Tibial artery (tissue), 4 donors: ENCODE measurements around the gene ESF1.

Experiments used
- DNase-seq, 2 donors: peaks; one replicate each; pipeline ENCODE4 v3.0.0-alpha.2; 2019
- H3K27ac ChIP-seq, 2 donors: fragments of 200-600 bp; sonication (generic) in 1 of 2; 1 replicate in 1 of 2; 2 replicates in 1 of 2; pipeline ENCODE4 v1.5.1; 2018 to 2019; ENCODE audit warnings: mild to moderate bottlenecking in 1 of 2
- H3K27me3 ChIP-seq, 2 donors: fragments of 200-600 bp; sonication (generic) in 1 of 2; one replicate each; pipeline versions ENCODE4 v1.5.1 to v1.6.0; 2016 to 2019
- H3K36me3 ChIP-seq, 3 donors: fragments of 200-600 bp; sonication (generic) in 2 of 3; one replicate each; pipeline ENCODE4 v1.5.1; 2016 to 2019; ENCODE audit warnings: mild to moderate bottlenecking in 2 of 3
- H3K4me1 ChIP-seq, 4 donors: fragments of 200-600 bp; sonication (generic) in 2 of 4; 1 replicate in 3 of 4; 2 replicates in 1 of 4; pipeline ENCODE4 v1.5.1; 2016 to 2019
- H3K4me3 ChIP-seq, 2 donors: fragments of 200-600 bp; sonication (generic) in 1 of 2; 1 replicate in 1 of 2; 2 replicates in 1 of 2; pipeline ENCODE4 v1.5.1; 2018 to 2019; ENCODE audit warnings: mild to moderate bottlenecking in 2 of 2
- H3K9me3 ChIP-seq, 3 donors: fragments of 200-600 bp; sonication (generic) in 1 of 3; one replicate each; pipeline ENCODE4 v1.5.1; 2016 to 2019
- intact Hi-C: fragments of 100-400 bp; cut with DNase I; formaldehyde crosslinking; loops from one replicate; pipeline ENCODE4 v1.15.0; 2023; ENCODE audit warnings: low total_unique reads
- TF ChIP-seq, protein P1 (sequence below), 2 experiments: fragments of 200-600 bp in 1 of 2; fragments of 450-650 bp in 1 of 2; IDR thresholded peaks; one replicate each; pipeline ENCODE4 v1.5.1; 2017 to 2019; ENCODE audit warnings: antibody characterized with exemption in 2 of 2, mild to moderate bottlenecking in 1 of 2, moderate library complexity in 1 of 2

ESF1 gene

DNA sequence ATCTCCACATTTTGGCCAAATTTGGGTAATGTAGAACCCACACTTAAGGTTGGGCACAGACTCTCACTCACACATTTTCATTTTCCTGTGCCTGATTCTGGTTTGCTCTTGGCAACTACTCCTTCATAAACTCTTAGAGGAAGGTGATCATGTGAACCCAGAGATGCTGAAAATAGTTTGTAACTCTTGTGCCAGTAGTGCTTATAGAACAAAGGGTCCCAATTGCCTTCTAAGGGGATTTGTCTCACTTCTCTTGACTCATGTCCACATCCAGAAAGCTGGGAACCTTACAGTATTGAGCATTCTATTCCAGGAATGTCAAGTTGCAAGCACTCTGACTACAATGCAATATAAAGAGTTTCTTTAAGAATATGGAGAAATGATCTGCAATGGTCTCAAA is 84.0 kb downstream of the ESF1 start:
- peak overlapping the region; percentile 55 to 57 for H3K27ac ChIP-seq
- no peaks in the 10 kb centered on the region for H3K27me3 ChIP-seq
- intact Hi-C loops: no loop called here
- no peaks in the 10 kb centered on the region for H3K9me3 ChIP-seq
- H3K36me3 ChIP-seq: no peaks in the 10 kb centered on the region
- no peak for DNase-seq
- TF ChIP-seq, protein P1, sequence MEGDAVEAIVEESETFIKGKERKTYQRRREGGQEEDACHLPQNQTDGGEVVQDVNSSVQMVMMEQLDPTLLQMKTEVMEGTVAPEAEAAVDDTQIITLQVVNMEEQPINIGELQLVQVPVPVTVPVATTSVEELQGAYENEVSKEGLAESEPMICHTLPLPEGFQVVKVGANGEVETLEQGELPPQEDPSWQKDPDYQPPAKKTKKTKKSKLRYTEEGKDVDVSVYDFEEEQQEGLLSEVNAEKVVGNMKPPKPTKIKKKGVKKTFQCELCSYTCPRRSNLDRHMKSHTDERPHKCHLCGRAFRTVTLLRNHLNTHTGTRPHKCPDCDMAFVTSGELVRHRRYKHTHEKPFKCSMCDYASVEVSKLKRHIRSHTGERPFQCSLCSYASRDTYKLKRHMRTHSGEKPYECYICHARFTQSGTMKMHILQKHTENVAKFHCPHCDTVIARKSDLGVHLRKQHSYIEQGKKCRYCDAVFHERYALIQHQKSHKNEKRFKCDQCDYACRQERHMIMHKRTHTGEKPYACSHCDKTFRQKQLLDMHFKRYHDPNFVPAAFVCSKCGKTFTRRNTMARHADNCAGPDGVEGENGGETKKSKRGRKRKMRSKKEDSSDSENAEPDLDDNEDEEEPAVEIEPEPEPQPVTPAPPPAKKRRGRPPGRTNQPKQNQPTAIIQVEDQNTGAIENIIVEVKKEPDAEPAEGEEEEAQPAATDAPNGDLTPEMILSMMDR (IDR thresholded peaks at IDR 0.05): no peak
- no peak overlapping the region for H3K4me3 ChIP-seq
- H3K4me1 ChIP-seq: peaks cover 0 to 30% (median 5%) of the 10 kb centered on the region in 4 donors

DNA sequence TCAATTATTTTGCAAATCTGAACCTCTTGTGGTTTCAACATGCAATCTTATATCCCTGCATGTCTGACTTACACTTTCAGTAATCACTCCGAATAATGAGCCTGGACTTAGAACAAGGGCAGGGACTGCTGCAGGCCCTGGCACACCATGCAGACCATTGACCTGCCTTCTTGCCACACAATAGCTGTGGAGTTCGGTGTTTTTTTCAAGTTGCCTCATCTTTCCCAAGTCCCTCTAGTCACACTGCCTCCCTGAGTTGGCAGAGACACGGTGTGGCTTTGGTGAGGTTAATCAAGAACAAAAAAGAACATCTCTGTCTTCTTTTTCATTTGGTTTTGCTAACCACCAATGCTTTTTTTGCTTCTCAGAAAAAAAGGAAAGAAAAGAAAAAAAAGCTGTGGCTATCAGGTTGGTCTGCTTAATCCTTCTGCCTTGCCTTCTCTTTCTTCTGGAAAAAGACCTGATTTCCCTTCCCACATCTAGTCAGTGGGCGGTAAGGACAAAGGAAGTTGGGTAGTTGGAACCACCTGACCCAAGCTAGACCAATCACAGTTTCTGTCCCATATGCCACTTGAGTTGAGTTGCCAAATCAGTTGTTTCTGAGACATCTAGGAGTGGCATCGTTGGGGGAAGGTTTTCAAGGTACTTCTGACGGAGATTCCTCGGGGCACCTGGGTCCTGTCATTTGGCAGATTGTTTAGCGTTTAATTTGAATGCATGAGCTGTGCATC is 90.1 kb downstream of the ESF1 start:
- no peaks in the 10 kb centered on the region for H3K27me3 ChIP-seq
- no peak for DNase-seq
- peaks cover 0 to 22% (median 8%) of the 10 kb centered on the region in 4 donors for H3K4me1 ChIP-seq
- H3K36me3 ChIP-seq: no peaks in the 10 kb centered on the region
- no peak overlapping the region for H3K4me3 ChIP-seq
- H3K9me3 ChIP-seq: no peaks in the 10 kb centered on the region
- intact Hi-C loops: no loop called here
- TF ChIP-seq, protein P1 (IDR thresholded peaks at IDR 0.05): no peak
- H3K27ac ChIP-seq: no peak overlapping the region

DNA sequence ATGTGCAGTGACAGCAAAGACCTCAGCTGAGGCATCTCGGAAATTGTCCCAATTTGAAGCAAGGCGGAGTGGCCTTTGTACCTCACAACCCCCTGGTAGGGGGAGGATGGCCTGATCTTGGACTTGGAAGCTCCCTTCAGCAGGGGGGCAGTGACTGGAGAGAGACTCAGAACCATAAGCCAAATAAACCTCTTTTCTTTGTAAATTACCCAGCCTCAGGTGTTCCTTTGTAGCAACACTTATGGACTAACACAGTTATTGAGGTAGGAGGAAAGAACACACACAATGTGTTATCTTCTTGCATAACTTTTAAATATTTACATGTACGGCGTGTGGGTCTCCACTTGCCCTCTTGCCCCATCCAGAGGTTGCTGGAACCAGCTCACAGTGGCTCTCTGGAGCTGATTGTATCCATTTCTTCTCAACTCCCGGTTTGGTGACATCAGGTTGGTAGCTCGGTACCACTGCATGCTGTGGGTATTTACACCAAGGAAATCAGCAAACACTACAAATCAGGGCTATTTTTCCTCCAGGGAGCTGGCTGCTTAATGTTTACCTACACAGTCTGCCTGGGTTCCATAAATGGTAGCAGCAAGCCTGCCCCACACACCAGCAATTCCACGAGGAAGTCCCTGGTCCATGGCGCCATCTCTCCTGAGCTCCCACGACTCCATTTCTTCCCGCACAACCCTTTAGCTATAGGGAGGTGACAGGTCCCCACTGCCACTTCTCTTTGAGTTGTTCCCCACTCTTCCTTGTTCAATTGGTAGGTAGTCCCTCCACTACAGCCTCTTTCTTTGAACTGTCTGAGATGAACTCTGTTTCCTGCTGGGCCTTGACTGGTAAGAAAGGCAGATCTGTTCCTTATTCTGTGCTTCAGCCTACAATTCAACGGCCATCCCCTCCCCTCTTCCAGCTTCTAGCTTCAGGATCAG is 91.7 kb downstream of the ESF1 start:
- TF ChIP-seq, protein P1 (IDR thresholded peaks at IDR 0.05): no peak
- Histone ChIP-seq H3K27ac (peak overlapping the region in 1 of 2 donors; percentile 35), H3K4me1 (peaks cover 0 to 29% (median 9%) of the 10 kb centered on the region in 4 donors), H3K4me3 (no peak overlapping the region), H3K9me3 (no peaks in the 10 kb centered on the region), H3K27me3 (no peaks in the 10 kb centered on the region), H3K36me3 (no peaks in the 10 kb centered on the region)
- DNase-seq: no peak
- intact Hi-C loops: no loop called here

DNA sequence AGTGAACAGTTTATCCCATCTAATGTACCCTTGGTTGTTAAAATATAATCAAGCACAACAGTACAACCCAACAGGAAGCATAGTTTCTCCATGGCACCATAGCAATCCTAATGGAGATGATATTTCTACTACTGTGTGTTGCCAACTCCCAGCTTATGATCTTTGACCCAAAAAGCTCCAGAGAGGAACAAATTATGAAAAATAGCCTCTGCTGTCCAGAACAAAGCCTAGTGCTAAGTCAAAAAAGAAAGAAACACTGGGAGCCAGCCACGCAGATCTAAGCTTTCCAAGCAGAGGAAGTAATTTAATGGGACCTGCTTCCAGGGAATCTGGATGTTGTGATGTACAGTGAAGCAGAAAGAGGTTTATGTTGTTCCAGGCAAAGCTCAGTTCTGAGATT is 93.8 kb downstream of the ESF1 start:
- peak overlapping the region; percentile 35 to 47 for H3K27ac ChIP-seq
- no peaks in the 10 kb centered on the region for H3K36me3 ChIP-seq
- TF ChIP-seq, protein P1 (IDR thresholded peaks at IDR 0.05): no peak
- peaks cover 0 to 40% (median 14%) of the 10 kb centered on the region in 4 donors for H3K4me1 ChIP-seq
- H3K4me3 ChIP-seq: no peak overlapping the region
- intact Hi-C loops: no loop called here
- H3K9me3 ChIP-seq: no peaks in the 10 kb centered on the region
- DNase-seq: no peak
- H3K27me3 ChIP-seq: no peaks in the 10 kb centered on the region

DNA sequence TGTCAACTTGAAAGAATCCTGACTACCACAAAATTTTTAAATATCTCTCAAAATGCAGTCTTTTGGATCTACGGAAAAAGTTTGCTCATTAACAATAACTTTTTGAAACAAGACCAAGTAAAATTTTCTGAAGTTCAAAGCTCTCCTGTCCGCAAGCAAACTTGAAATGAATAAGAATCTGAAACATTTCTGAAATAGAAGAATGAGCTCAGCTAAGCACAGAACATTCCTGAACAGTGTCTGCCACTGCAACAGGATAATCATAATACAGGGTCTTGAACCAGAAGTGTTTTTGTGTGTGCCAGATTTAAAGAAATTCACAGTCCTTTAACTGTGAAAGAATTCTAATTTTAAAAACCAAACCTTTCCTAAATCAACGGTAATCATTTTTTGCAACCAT is 96.9 kb downstream of the ESF1 start:
- DNase-seq: no peak
- Histone ChIP-seq H3K27ac (peak overlapping the region; percentile 50 to 56), H3K4me3 (no peak overlapping the region), H3K36me3 (no peaks in the 10 kb centered on the region), H3K27me3 (no peaks in the 10 kb centered on the region), H3K4me1 (peaks cover 0 to 40% (median 14%) of the 10 kb centered on the region in 4 donors), H3K9me3 (no peaks in the 10 kb centered on the region)
- intact Hi-C loops: no loop called here
- TF ChIP-seq, protein P1 (IDR thresholded peaks at IDR 0.05): no peak
